Nucleus accumbens (tissue), 56 donors: ENCODE data around the gene DTNBP1.
A peak's percentile ranks its signal among the peaks of the same experiment; 100 is the strongest.

Experiments
- DNase-seq, 56 donors: peaks; one replicate each; lab custom pipeline; 2025; lab: John Stamatoyannopoulos, UW

The DTNBP1 gene

GRCh38 chr6:15508441-15508871 is 154.4 kb downstream of the DTNBP1 start:
- DNase-seq = no peak

- DNase-seq = no peak
Measured at GRCh38 chr6:15507746-15508145, 155.1 kb downstream of the DTNBP1 start.

GRCh38 chr6:15507221-15507620 is 155.6 kb downstream of the DTNBP1 start:
- DNase-seq = no peak

DNA sequence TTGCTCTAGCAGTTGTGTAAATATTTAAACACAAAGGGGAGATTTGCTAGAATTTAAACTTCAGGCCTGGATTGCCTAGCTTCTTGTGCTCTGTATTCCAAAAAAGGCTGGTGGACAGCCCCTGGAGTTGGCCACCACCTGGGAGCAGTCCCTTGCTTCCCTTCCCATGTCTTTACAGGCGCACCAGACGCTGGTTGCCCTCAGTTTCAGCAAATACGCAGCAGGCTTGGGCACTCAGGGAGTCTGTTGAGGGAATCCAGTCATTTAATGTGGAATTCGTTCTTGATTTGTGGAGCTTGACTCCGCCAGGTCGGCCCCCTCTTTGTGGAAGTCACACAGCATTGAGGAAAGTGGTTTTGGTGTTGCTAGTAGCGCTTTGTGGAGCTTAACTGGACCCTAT is 156.8 kb downstream of the DTNBP1 start:
- no peak for DNase-seq

GRCh38 chr6:15505463-15505918 is 157.3 kb downstream of the DTNBP1 start:
- DNase-seq = no peak

DNA sequence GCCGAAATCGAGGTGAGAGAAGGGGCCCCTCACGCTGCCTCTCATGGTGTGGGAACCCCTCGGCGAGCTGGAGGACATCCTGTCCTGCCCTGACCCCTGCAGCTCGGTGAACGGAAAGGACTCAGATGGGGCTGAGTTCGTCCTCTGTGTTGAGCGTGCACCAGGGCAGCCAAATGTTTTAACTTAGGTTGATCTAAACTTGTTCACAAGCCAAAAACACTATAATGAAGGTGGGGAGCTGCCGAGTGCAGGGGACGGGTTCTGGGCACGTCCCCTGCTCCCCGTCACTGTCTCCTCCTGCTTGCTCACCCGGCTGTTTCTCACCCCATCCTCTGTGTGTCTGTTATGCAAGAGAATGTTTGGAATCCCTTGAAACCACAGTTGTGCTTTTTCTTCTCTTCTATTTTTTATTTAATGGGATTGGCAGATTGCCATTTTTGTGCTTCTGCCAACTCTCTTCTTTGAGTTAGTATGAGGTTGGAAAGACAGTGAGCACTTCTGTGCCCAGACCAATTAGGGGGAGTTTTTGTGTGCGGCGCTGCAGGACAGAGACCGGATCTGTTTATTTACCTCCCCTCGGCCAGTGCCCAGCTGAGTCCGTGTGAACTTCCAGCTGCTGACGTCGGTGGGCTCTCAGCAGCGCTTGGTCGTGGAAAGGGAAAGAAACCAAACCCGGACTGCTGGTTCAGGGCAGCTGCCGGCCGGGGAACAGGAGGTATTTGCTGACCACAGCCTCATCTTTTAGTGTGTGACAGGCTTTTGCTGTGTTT is 158.1 kb downstream of the DTNBP1 start:
- DNase-seq = peak in 54 of 56 donors; percentile 31 to 90 (median 70)

DNA sequence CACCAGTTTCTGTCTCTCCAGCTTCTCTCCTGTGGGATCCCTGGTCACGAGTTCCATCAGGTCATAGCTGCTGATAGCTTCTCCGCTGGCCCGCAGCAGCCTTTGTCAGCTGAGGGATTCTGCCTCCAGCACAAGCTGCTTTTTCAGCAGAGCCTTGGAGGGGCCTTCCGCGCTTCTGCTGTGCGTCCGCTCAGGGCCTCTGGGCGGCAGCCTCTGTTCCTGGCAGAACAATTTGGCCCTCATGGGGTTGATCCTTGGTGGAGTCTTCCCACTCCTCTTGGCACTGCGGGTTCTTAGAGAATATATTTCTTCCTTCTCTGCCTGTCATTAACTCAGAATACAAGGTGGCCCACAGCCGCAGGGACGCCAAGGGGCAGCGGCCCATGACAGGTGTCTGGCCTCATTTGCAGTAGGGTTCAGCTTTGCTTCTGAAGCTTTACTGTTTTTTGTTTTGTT is 158.8 kb downstream of the DTNBP1 start:
- DNase-seq = peak in 29 of 56 donors; percentile 17 to 54 (median 35)

DNA sequence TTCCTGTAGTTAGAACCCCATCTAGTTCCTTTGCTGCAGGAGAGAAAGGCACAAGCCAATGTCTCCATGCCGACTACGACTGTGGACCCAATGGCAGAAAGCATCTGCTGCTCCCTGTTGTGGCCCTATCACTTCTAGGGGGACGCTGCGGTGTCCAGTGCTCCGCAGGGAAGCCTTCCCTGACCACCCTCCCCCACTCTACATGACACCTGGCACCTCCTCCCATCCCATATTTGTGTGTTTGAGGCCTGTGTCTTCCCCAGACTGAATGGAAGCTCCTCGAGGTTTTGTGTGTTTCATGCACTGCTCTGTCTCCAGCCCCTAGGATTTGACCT is 159.5 kb downstream of the DTNBP1 start:
- DNase-seq = no peak

GRCh38 chr6:15502446-15503345 is 160.1 kb downstream of the DTNBP1 start:
- no peak for DNase-seq

DNA sequence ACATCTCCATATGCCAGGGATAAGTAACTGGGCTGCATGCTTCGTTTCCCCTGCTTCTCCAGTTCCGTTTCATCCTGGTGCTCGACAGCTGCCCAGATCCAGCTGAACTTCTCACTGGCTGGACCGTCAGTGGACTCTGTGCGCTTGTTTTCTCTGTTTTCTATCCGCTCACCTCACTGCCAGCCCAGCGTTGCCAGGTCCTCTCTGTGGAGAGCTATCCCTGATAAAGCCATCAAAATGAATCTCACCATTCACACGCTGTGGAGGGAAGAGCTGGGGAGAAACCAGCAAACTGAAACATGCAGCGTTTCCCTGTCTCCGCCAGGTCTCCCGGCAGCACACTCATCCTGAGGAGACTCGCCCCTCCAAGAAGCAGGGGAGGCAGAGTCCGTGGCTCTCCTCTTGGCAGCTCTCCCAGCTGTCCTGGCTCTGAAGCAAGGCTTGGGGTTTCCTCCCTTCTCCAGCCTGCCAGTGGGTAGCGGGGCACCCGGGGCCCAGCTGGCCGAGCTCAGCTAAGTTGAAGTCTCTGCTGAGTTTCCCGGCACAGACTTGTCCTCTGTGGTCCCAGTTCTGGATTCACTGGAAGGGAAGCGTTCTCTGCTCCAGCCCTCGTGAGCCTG is 160.9 kb downstream of the DTNBP1 start:
- peak in 48 of 56 donors; percentile 11 to 84 (median 52) for DNase-seq

- no peak for DNase-seq
Measured at GRCh38 chr6:15500901-15501825, 161.7 kb downstream of the DTNBP1 start.

DNA sequence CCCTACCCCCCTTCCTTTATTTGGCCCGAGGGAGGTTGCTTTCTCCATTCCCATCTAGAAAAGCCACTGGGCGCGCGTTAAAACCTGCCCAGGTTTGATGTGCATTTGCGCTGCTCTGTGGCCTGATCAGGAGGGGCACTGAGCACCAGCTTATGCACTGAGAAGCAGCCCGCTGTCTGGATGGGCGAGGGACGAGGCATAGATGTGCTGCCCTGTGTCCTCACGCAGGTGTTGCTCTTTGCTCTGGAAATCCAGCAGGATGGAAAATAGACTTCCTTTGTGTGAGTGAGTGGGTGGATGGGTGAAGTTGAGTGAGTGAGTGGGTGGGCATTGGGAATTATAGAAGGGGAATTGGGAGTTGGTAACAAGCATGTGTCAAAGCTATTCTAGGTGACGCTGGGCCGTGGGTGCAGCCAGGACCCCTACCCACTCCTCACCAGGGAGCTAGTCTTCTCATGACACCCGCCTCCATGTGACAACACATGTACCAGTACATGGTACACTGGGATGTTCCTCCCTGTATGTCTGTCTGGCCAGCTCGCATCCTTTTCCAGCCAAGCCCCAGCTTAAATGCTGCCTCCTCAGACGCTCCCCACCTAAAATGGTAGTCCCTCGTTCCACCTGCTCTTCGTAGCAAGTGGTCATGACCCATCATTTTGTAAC is 162.6 kb downstream of the DTNBP1 start:
- no peak for DNase-seq

DNA sequence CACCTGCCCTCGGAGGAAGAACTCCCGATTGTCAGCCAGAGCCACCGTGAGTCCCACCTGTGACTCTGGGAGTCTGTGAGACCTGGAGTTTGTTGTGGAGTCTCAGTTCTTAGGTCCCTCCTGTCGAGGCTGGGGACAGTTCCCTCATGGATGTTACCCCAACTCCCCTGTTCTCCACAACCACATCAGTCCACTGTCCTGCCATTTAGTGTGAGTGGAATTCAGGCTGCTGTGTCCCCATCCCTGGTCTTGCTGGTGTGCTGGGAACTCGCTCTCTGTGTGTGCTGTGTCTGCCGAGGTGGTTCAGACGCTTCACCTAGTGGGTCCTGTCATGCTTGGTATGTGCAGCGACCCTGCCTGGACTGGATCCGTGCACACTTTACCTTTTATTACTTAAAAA is 163.2 kb downstream of the DTNBP1 start:
- DNase-seq = no peak

DNA sequence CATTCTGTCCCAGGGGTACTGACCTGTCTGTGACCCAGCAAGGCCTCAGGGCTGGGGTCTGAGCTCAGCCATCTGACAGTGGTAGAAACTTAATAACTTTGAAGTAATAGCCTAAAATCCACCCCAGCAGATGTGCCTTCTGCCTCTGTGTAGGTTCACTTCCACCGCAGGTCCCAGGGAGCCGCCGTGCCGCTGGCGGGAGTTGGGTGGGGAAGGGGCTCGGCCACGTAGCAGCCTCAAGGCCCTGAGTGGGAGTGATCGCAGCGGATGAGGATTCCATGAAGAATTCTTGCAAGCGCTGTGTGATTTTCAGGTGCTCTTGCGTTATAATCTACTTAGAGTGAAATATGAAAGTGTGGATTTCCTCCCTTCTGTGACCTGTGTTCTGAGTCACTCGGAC is 163.7 kb downstream of the DTNBP1 start:
- no peak for DNase-seq

DNA sequence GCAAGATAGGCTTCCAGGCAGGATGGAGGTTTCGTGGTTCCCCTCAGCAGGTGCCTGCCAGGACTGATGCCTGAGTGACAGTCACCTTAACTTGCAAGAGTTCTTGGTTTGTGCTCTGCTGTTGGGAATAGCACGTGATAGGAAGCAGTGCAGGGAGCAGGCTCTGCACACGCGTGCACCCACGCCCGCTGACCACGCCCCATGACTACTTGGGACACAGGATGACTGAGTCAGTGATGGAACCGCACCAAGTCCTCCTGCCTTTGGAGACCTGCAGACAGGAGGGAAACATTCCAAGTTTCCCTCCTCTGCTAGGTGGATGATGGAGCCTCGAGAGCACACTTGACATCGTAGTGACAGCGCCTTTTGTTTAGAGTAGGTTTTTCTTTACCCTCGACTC is 164.2 kb downstream of the DTNBP1 start:
- no peak for DNase-seq

GRCh38 chr6:15496345-15497131 is 166.3 kb downstream of the DTNBP1 start:
- DNase-seq = no peak

DNA sequence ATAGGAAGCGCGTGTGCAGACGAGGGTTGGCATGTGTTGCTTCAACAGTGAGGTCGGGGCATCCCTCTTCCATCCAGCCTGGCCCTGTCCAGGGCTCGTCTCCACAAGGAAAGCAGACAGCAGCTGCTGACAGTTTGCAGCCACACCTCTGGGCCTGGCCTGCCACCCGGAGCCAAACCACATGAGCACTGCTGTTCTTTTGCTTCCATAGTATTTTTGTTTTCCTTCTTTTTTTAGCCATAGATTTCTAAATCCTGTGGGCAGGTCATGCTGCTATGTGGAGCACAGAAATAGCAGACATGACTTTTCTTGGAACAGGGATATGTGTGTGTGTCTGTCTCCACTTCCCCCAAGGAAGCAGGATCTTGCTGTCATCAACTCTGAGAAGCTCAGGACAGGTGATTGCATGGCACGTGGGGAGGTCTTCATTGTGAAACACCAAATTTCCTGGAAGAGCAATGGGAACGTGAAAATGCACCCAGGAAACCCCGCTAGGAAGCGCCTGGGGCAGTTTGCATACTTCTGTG is 167.4 kb downstream of the DTNBP1 start:
- DNase-seq = no peak

DNA sequence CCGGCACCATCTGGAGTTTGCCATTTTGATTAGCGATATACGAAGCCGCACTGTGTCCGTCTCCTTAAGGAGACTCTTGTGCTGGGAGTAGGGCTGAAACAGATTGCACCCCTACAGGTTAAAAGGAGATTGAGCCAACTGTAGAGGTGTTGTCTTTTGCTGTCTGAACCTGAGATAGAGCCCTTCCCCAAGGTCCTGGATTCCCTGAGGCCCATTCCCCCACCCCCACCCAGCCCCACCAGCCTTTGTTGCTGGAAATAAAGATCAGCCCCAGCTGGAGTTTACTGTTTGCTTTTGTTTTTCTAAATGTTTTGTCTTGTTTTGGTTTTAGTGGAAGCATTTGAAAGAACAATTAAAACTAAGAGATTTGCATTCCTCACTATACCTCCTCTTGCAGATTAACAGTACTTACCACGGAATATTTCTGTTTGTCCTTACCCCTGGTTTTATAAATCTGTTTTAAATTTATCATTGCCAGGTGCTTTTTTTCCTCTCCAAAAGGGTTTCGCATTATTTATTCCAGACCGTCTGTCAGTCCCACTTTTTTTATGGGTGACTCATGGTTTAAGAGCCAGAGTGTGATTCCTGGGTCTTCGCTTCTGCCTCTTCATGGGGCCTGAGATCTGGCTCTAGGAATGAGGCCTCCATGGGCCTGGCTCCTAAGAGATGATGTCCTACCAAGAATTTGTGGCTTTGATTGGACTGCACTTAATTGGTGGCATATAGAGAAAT is 169.2 kb downstream of the DTNBP1 start:
- no peak for DNase-seq
